MM.1S (cell line): Measurements from ENCODE around the gene CD74.

Experiments used
- DNase-seq: peaks from one replicate; pipeline ENCODE4 v3.0.0-alpha.2; 2015
- H2AFZ ChIP-seq: fragments of 300-600 bp; sonication (generic); 2 replicates; pipeline ENCODE4 v1.6.0; 2016; ENCODE audit warnings: antibody characterized with exemption, low read length
- H3F3A ChIP-seq: fragments of 300-600 bp; sonication (generic); 2 replicates; pipeline ENCODE4 v1.6.1; 2016; ENCODE audit warnings: mild to moderate bottlenecking, antibody characterized with exemption, low read length, moderate library complexity, mixed read lengths; ENCODE audit not compliant: insufficient read depth
- H3K27ac ChIP-seq: fragments of 300-600 bp; sonication (generic); 2 replicates; pipeline ENCODE4 v1.5.1; 2016; ENCODE audit warnings: mild to moderate bottlenecking, low read length
- H3K27me3 ChIP-seq: fragments of 300-600 bp; sonication (generic); replicated peaks from 2 replicates; pipeline ENCODE4 v1.6.0; 2016; ENCODE audit warnings: low read length; ENCODE audit not compliant: insufficient read depth
- H3K36me3 ChIP-seq: fragments of 300-600 bp; sonication (generic); replicated peaks from 2 replicates; pipeline ENCODE4 v1.6.1; 2016; ENCODE audit warnings: mild to moderate bottlenecking, low read length, mixed read lengths; ENCODE audit not compliant: insufficient read depth
- H3K4me1 ChIP-seq: fragments of 300-600 bp; sonication (generic); 2 replicates; pipeline ENCODE4 v1.6.1; 2016; ENCODE audit warnings: low read length, mixed read lengths
- H3K4me2 ChIP-seq: fragments of 300-600 bp; sonication (generic); 2 replicates; pipeline ENCODE4 v1.6.0; 2016; ENCODE audit warnings: low read depth, low read length
- H3K4me3 ChIP-seq: fragments of 300-600 bp; sonication (generic); 2 replicates; pipeline ENCODE4 v1.5.1; 2016; ENCODE audit warnings: low read length, mixed read lengths
- H3K79me2 ChIP-seq: fragments of 300-600 bp; sonication (generic); 2 replicates; pipeline ENCODE4 v1.6.1; 2016; ENCODE audit warnings: mixed run types, low read length, mixed read lengths
- H3K9ac ChIP-seq: fragments of 300-600 bp; sonication (generic); 2 replicates; pipeline ENCODE4 v1.6.1; 2016; ENCODE audit warnings: low read length, mixed read lengths
- H3K9me2 ChIP-seq: fragments of 300-600 bp; sonication (generic); replicated peaks from 2 replicates; pipeline ENCODE4 v1.6.1; 2016; ENCODE audit warnings: mild to moderate bottlenecking, low read length, mixed read lengths; ENCODE audit not compliant: insufficient read depth
- H3K9me3 ChIP-seq: fragments of 300-600 bp; sonication (generic); replicated peaks from 2 replicates; pipeline ENCODE4 v1.6.1; 2016; ENCODE audit warnings: mild to moderate bottlenecking, low read length, mixed read lengths; ENCODE audit not compliant: insufficient read depth
- H4K20me1 ChIP-seq: fragments of 300-600 bp; sonication (generic); 2 replicates; pipeline ENCODE4 v1.6.1; 2016; ENCODE audit warnings: mild to moderate bottlenecking, low read length, moderate library complexity, mixed read lengths; ENCODE audit not compliant: insufficient read depth
- CTCF ChIP-seq: fragments of 300-600 bp; sonication (generic); IDR thresholded peaks from 2 replicates; pipeline ENCODE4 v1.5.1; 2016; ENCODE audit warnings: antibody characterized with exemption, low read length, mixed read lengths
- EZH2 ChIP-seq: fragments of 300-600 bp; sonication (generic); optimal IDR thresholded peaks from 2 replicates; pipeline ENCODE3; 2017; ENCODE audit warnings: low read depth, mild to moderate bottlenecking, antibody characterized with exemption, low read length, mixed read lengths
- EZH2phosphoT487 ChIP-seq: fragments of 300-600 bp; sonication (generic); IDR thresholded peaks from 2 replicates; pipeline ENCODE4 v1.6.1; 2018; ENCODE audit warnings: antibody characterized with exemption, low read length

The CD74 gene

DNA sequence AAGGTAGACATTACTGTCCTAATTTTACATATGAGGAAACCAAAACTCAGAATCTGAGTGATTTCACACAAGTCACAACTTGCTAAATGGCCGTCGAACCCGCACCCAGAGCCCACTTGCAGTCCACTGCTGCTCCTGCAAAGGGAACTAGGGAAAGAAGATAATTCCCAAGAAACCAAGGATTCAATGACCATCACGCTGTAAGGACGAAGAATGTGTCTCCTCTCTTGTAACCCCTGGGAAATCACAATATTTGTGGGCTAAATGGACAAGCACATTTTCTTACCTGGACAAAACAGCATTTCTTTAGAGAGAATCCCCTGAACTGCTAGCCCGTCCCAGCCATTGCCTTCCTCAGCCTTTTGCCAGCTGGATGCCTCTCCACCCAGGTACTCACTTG, 34.5 kb upstream of the CD74 start:
- no peak overlapping the region for H3K4me3 ChIP-seq
- no peaks in the 10 kb centered on the region for H3K9me3 ChIP-seq
- H3K36me3 ChIP-seq: peaks cover 26% of the 10 kb centered on the region
- H4K20me1 ChIP-seq: peaks cover 41% of the 10 kb centered on the region
- no peaks in the 10 kb centered on the region for H3K9me2 ChIP-seq
- no peak overlapping the region for H3K27ac ChIP-seq
- H2AFZ ChIP-seq: no peak overlapping the region
- H3F3A ChIP-seq: peaks cover 42% of the 10 kb centered on the region
- peaks cover 48% of the 10 kb centered on the region for H3K79me2 ChIP-seq
- H3K27me3 ChIP-seq: no peaks in the 10 kb centered on the region
- peaks cover 13% of the 10 kb centered on the region; the same call in 1 of the 2 replicates for H3K4me1 ChIP-seq
- TF ChIP-seq CTCF (no peak), EZH2 (no peak), EZH2phosphoT487 (no peak)
- H3K9ac ChIP-seq: no peak overlapping the region
- peak overlapping the region; percentile 86; the same call in 1 of the 2 replicates for H3K4me2 ChIP-seq
- DNase-seq: no peak

DNA sequence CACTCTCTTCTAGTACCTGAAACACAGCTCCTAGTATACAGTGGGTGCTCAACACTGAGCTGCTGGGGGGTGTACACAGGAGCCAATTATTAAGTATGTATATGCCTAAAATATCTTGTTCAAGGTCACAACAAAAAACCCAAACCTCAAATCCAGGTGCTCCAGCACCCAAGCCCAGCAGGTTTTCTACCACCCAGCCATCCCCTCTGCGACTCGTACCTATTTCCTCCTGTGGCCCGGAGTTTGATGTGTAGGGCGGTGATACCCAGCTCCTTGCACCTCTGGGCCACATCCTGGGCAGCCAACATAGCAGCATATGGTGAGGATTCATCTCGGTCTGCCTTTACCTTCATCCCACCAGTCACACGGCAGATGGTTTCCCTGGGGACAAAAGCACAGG, 33.9 kb upstream of the CD74 start:
- H3K4me3 ChIP-seq: no peak overlapping the region
- TF ChIP-seq EZH2: no peak
- no peak for TF ChIP-seq EZH2phosphoT487
- no peak for TF ChIP-seq CTCF
- peaks cover 48% of the 10 kb centered on the region for H3K79me2 ChIP-seq
- peaks cover 45% of the 10 kb centered on the region for H3F3A ChIP-seq
- no peak overlapping the region for H3K9ac ChIP-seq
- H2AFZ ChIP-seq: no peak overlapping the region
- no peaks in the 10 kb centered on the region for H3K9me2 ChIP-seq
- H3K36me3 ChIP-seq: peaks cover 26% of the 10 kb centered on the region
- no peak overlapping the region for H3K27ac ChIP-seq
- DNase-seq: no peak
- no peak overlapping the region for H3K4me2 ChIP-seq
- no peaks in the 10 kb centered on the region for H3K9me3 ChIP-seq
- peaks cover 41% of the 10 kb centered on the region for H4K20me1 ChIP-seq
- H3K4me1 ChIP-seq: peaks cover 13% of the 10 kb centered on the region; the same call in 1 of the 2 replicates
- H3K27me3 ChIP-seq: no peaks in the 10 kb centered on the region

DNA sequence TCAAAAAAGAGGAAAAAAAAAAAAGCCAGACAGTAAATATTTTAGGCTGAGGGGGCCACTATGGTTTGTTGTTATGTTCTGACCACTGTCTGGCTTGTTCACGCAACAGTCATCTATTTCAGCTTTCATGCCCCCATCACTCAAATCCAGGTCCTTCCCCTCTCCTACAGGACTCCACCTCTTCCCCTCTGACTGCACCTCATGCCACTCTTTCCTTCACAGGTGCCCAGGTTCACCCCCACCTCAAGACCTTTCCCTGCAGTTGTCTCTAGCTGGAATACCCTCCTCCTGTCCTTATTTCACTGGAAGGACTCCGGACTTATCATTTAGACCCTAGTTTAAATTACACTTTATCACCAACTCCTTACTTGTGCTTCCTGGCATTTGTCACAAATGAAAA, 33.4 kb upstream of the CD74 start:
- H3K79me2 ChIP-seq: peaks cover 48% of the 10 kb centered on the region
- no peak for DNase-seq
- no peak overlapping the region for H3K4me2 ChIP-seq
- H4K20me1 ChIP-seq: peaks cover 41% of the 10 kb centered on the region
- no peaks in the 10 kb centered on the region for H3K27me3 ChIP-seq
- peaks cover 45% of the 10 kb centered on the region for H3F3A ChIP-seq
- no peak overlapping the region for H3K27ac ChIP-seq
- H3K9me3 ChIP-seq: no peaks in the 10 kb centered on the region
- no peak overlapping the region for H3K9ac ChIP-seq
- H2AFZ ChIP-seq: no peak overlapping the region
- TF ChIP-seq CTCF (no peak), EZH2phosphoT487 (no peak), EZH2 (no peak)
- H3K9me2 ChIP-seq: no peaks in the 10 kb centered on the region
- no peak overlapping the region for H3K4me3 ChIP-seq
- H3K36me3 ChIP-seq: peaks cover 26% of the 10 kb centered on the region
- H3K4me1 ChIP-seq: peaks cover 13% of the 10 kb centered on the region; the same call in 1 of the 2 replicates
